ENCODE measurements around the gene SYT2.

DNA sequence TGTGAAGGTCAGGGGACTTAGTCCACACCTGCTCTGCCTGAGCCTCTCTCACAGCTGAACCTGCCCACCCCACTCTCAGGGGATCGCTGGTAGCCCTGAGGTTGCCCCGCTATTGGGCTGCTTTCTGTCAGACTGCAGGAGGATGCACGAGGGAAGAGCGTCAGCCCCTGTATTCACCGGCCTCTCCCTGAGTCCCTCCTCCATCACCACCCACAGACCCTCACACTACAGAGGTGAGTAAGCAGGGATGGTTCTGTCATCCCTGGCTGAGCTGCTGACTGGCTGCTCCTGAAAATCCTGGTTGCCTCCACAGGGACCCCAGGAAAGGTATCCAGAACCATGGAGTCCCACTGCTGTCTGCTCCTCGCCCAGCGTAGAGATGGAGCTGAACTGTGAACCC, 118.7 kb downstream of the SYT2 start:
- TF ChIP-seq POLR2AphosphoS5 (IDR thresholded peaks at IDR 0.05; ENCODE audit: low read depth, low read length) (no peak), TAF1 (IDR thresholded peaks at IDR 0.05; ENCODE audit: borderline replicate concordance, insufficient read depth, low read length) (no peak), REST (IDR thresholded peaks at IDR 0.05; ENCODE audit: insufficient read depth in 1 of 2, low read depth in 2 of 2, low read length in 2 of 2) (no peak), SIN3A (IDR thresholded peaks at IDR 0.05; ENCODE audit: borderline replicate concordance, insufficient read depth, low read length) (no peak)

All from PFSK-1 (cell line).